ENCODE measurements around the gene TMEM87B. TPM values are rescaled to one million over a fixed set of nuclear protein-coding genes. Genes with fewer than 3 reads are reported as not detected.
"Not testable (repeated sequence)": the region's sequence is repeated elsewhere in the genome, so short reads cannot be mapped to it uniquely, and the experiment has no call there.

Gene TMEM87B
- total and polyA plus RNA-seq, 8 donors = 4.7 to 21.7 (median 11.6) TPM

GRCh38 chr2:112034924-112035323 is 20.1 kb upstream of the TMEM87B start:
- WGBS, 2 donors = 77 to 78% methylated on average over 3 of the region's 3 CpGs
- FAIRE-seq (no peak), ATAC-seq (no peak), DNase-seq (no peak)
- Histone ChIP-seq H3K36me3 (no peaks in the 10 kb centered on the region), H3K9me3 (no peaks in the 10 kb centered on the region), H3K4me3 (no peak overlapping the region), H3K27me3 (no peaks in the 10 kb centered on the region), H3K4me1 (peaks cover 0 to 11% (median 7%) of the 10 kb centered on the region in 3 donors), H3K27ac (no peak overlapping the region)
- intact Hi-C loops (cut with DNase I) = no loop called here
- TF ChIP-seq, protein P1, sequence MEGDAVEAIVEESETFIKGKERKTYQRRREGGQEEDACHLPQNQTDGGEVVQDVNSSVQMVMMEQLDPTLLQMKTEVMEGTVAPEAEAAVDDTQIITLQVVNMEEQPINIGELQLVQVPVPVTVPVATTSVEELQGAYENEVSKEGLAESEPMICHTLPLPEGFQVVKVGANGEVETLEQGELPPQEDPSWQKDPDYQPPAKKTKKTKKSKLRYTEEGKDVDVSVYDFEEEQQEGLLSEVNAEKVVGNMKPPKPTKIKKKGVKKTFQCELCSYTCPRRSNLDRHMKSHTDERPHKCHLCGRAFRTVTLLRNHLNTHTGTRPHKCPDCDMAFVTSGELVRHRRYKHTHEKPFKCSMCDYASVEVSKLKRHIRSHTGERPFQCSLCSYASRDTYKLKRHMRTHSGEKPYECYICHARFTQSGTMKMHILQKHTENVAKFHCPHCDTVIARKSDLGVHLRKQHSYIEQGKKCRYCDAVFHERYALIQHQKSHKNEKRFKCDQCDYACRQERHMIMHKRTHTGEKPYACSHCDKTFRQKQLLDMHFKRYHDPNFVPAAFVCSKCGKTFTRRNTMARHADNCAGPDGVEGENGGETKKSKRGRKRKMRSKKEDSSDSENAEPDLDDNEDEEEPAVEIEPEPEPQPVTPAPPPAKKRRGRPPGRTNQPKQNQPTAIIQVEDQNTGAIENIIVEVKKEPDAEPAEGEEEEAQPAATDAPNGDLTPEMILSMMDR (IDR thresholded peaks at IDR 0.05) = no peak

GRCh38 chr2:112035786-112036185 is 19.3 kb upstream of the TMEM87B start:
- H3K27me3 ChIP-seq = no peaks in the 10 kb centered on the region
- peaks cover 0 to 11% (median 7%) of the 10 kb centered on the region in 3 donors for H3K4me1 ChIP-seq
- intact Hi-C loops (cut with DNase I) = no loop called here
- DNase-seq (no peak), ATAC-seq (no peak), FAIRE-seq (no peak)
- WGBS, 2 donors = 58 to 67% methylated on average over 1 of the region's 1 CpG
- no peaks in the 10 kb centered on the region for H3K9me3 ChIP-seq
- no peak overlapping the region for H3K27ac ChIP-seq
- H3K4me3 ChIP-seq = no peak overlapping the region
- no peaks in the 10 kb centered on the region for H3K36me3 ChIP-seq
- TF ChIP-seq, protein P1 (IDR thresholded peaks at IDR 0.05) = no peak

DNA sequence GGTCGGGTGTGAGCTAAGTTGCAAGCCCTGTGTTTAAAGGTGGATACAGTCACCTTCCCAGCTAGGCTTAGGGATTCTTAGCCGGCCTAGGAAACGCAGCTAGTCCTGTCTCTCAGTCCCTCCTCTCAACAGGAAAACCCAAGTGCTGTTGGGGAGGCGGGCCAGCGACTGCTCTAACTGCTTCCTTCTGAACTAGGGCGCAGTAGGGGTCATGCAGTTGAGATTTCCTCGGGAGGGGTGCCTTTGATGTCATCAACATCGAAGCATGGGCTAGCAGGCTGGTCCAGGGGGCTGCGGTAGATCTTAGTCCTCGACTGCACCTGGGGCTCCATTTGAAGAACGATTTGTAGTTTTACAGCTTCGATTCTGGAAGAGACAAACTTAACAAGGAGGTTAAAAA is 15.5 kb upstream of the TMEM87B start:
- DNase-seq; H3K27ac ChIP-seq; ATAC-seq; H3K9me3 ChIP-seq; intact Hi-C loops (cut with DNase I); H3K36me3 ChIP-seq; H3K4me1 ChIP-seq; H3K27me3 ChIP-seq; H3K4me3 ChIP-seq; FAIRE-seq: not testable (repeated sequence)
- 90 to 95% methylated on average over 12 of the region's 12 CpGs for WGBS, 2 donors

- DNase-seq, ATAC-seq, H3K4me3 ChIP-seq, H3K27me3 ChIP-seq, H3K9me3 ChIP-seq, H3K36me3 ChIP-seq, H3K27ac ChIP-seq, FAIRE-seq, H3K4me1 ChIP-seq: not testable (repeated sequence)
- intact Hi-C loops (cut with DNase I) = loop anchor here in 1 of 3 donors (10.0 kb wide), 1 partner anchor 145 kb away; the partner anchor contains the start of gene MERTK
- 95 to 97% methylated on average over 2 of the region's 2 CpGs for WGBS, 2 donors
Measured at GRCh38 chr2:112040066-112040465, 15.0 kb upstream of the TMEM87B start.

DNA sequence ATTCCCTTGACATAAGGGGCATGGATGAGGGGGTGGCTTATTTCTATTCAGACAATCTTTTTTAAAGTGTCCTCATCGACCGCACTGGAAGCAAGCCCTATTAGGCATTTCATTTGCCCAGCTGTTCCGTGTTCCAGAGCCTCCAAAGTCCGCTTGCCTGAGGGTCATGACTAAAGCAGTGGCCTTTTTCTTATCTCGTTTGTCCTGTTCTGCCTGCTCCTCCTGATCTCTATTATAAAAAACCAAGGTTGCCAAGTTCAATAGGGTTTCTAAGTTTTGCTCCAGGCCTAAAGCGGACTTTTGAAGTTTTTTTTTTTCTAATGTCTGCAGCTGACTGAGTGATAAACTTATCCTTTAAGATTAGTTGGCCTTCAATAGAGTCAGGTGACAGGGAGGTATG is 13.6 kb upstream of the TMEM87B start:
- H3K4me3 ChIP-seq, H3K36me3 ChIP-seq, H3K4me1 ChIP-seq, H3K27ac ChIP-seq, FAIRE-seq, H3K9me3 ChIP-seq, ATAC-seq, H3K27me3 ChIP-seq: not testable (repeated sequence)
- DNase-seq = peak in 3 of 6 donors; percentile 39 to 48 (median 45)
- 24 to 30% methylated on average over 6 of the region's 6 CpGs for WGBS, 2 donors
- intact Hi-C loops (cut with DNase I) = loop anchor here in 1 of 3 donors (10.0 kb wide), 1 partner anchor 147 kb away; the partner anchor contains the start of gene MERTK

DNA sequence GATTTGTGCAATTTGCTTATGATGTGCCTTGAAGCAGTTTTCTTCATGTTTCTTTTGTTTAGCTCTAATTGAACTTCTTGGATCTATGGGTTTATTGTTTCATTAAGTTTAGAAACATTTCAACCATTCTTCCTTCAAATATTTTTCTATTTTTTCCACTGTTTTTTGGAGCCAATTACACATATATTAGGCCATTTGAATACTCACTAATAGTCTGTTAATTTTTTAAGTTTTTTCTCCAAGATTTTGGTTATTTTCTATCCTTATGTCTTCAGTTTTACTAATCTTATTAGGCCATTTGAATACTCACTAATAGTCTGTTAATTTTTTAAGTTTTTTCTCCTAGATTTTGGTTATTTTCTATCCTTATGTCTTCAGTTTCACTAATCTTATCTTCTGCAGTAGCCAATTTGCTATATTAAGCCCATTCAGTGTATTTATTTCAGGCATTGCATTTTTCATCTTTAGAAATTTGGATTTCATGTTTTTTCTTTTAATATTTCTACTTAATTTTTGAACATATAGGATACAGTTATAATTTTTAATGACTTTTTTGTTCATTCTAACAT is 9.5 kb upstream of the TMEM87B start:
- no peaks in the 10 kb centered on the region for H3K9me3 ChIP-seq
- H3K4me3 ChIP-seq = no peak overlapping the region
- no peaks in the 10 kb centered on the region for H3K27me3 ChIP-seq
- FAIRE-seq (no peak), DNase-seq (no peak), ATAC-seq (no peak)
- H3K36me3 ChIP-seq = no peaks in the 10 kb centered on the region
- H3K27ac ChIP-seq = no peak overlapping the region
- H3K4me1 ChIP-seq = peaks cover 7 to 13% (median 12%) of the 10 kb centered on the region in 3 donors
- TF ChIP-seq, protein P1 (IDR thresholded peaks at IDR 0.05) = no peak
- intact Hi-C loops (cut with DNase I) = loop anchor here in 2 of 3 donors (5.0 to 10.0 kb wide), 2 partner anchors 151 to 153 kb away; partner anchors contain the start of gene MERTK (in 1 of the 2)

Measured in pancreas (tissue), 10 donors.